Muscle of leg (tissue), 11 donors: ENCODE measurements around the gene ZNF79. TPM values are rescaled to one million over a fixed set of nuclear protein-coding genes. Genes with fewer than 3 reads are reported as not detected.

Source experiments
- DNase-seq: peaks from one replicate; pipeline ENCODE4 v3.0.0; 2013
- H3K27ac ChIP-seq: one replicate; pipeline ENCODE4 v1.5.1; 2013; ENCODE audit warnings: mild to moderate bottlenecking, low read length, control low read depth
- H3K27me3 ChIP-seq: one replicate; pipeline ENCODE4 v1.6.1; 2013; ENCODE audit warnings: low read length; ENCODE audit not compliant: control insufficient read depth, insufficient read depth
- H3K36me3 ChIP-seq: one replicate; pipeline ENCODE4 v1.6.1; 2013; ENCODE audit warnings: low read length; ENCODE audit not compliant: control insufficient read depth, insufficient read depth
- H3K4me1 ChIP-seq: one replicate; pipeline ENCODE4 v1.6.1; 2013; ENCODE audit warnings: low read length; ENCODE audit not compliant: control insufficient read depth, insufficient read depth
- H3K4me3 ChIP-seq: one replicate; pipeline ENCODE4 v1.5.1; 2013; ENCODE audit warnings: low read length, control low read depth
- H3K9me3 ChIP-seq: replicated peaks from 2 replicates; pipeline ENCODE4 v1.6.1; 2013; ENCODE audit warnings: low read depth, low read length; ENCODE audit not compliant: control insufficient read depth
- WGBS: methylation state at CpG from one replicate; pipeline ENCODE4 v1.1.5; 2013; ENCODE audit warnings: missing lambda C conversion rate; ENCODE audit not compliant: insufficient coverage; 5-methylcytosine and 5-hydroxymethylcytosine counted together
- polyA plus RNA-seq, 8 donors: library from polyadenylated mRNA; unstranded; fragments of 120-200 nt; gene quantifications; one replicate each; pipeline versions ENCODE4 v1.2.1 to v1.2.3, GENCODE V29; 2013; ENCODE audit warnings: inconsistent platforms in 1 of 8, low replicate concordance in 1 of 8; ENCODE audit not compliant: insufficient read length in 8 of 8, insufficient read depth in 1 of 8
- total RNA-seq: library from RNA; stranded (reverse); fragments of 120-200 nt; gene quantifications from one replicate; pipeline ENCODE4 v1.2.4, GENCODE V29; 2013

Gene ZNF79
- total and polyA plus RNA-seq, 9 donors: 3.4 to 7.8 (median 4.7) TPM

DNA sequence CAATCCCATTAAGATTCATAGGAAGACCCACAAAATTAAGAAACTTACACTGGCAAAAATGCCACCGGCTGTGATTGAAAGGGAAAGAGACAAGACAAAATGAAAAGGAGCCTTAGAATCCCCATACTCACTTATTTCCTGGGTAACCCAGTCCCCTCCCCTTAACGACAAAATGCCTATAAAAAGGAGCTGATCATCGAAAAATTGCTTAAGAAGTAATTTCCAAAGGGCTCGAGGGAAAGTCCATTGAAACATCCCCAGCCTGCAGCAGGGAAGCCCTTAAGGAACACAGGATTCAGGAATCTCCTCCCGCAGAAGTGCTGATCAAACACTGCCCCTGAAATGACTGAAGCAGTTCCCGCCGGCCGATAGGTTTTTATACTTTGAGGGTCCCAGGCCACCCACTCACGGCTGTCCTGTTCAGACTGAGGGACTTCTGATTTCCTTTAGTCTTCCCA lies 677 bp upstream of the ZNF79 start:
- H3K4me1 ChIP-seq: peaks cover 22% of the 10 kb centered on the region

DNA sequence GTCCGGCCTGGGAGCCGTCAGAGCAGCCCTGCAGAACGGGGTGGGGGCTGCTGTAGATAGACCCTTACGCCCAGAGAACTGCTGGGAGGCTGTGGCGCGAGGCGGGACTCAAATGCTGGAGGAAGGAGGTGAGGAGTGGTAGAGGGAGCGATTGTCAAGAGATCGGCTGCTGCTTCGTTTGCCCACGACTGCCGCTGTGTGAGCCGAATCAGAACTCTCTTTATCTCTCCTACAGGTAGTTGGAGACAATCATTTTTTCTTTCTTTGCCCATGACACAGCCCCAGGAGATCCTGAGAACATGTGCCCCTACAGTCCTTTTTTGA lies 456 bp downstream of the ZNF79 start:
- peaks cover 22% of the 10 kb centered on the region for H3K4me1 ChIP-seq
- peaks cover 7% of the 10 kb centered on the region for H3K36me3 ChIP-seq
- no peaks in the 10 kb centered on the region for H3K9me3 ChIP-seq
- H3K27me3 ChIP-seq: no peaks in the 10 kb centered on the region
- peak overlapping the region; percentile 94 for H3K27ac ChIP-seq
- 0% methylated on average over 7 of the region's 13 CpGs for WGBS
- H3K4me3 ChIP-seq: peak overlapping the region; percentile 96
- DNase-seq: no peak

More for the DNA sequence above, 677 bp upstream of the ZNF79 start:
- 0% methylated on average over 4 of the region's 9 CpGs for WGBS
- H3K27ac ChIP-seq: peak overlapping the region; percentile 94
- no peaks in the 10 kb centered on the region for H3K27me3 ChIP-seq
- no peak for DNase-seq
- no peaks in the 10 kb centered on the region for H3K9me3 ChIP-seq
- H3K36me3 ChIP-seq: peaks cover 3% of the 10 kb centered on the region
- peak overlapping the region; percentile 96 for H3K4me3 ChIP-seq

- no peak for DNase-seq
Observed at GRCh38 chr9:127426756-127427155, 2.6 kb downstream of the ZNF79 start.

DNA sequence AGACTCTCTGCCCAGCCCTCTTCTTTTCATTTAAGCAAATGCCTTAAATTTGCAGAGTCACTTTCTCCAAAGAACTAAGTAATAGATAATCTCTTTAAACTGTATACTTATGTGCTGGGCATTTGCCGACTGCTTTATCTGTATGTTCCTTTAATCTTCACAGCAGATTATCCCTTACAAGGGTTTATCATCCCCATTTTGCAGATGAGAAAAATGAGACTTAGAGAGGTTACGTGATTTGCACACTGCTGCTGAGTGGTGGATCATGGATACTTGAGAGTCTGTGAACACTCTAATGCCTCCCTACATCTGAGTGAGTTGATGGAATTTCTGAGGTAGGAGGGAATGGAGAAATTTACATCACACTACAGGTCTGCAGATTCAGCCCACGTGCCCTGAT lies 4.2 kb downstream of the ZNF79 start:
- H3K27ac ChIP-seq: no peak overlapping the region
- no peaks in the 10 kb centered on the region for H3K27me3 ChIP-seq
- no peaks in the 10 kb centered on the region for H3K9me3 ChIP-seq
- no CpG with 5 or more reads among the region's 3 CpGs for WGBS
- peaks cover 9% of the 10 kb centered on the region for H3K4me1 ChIP-seq
- no peak for DNase-seq
- H3K4me3 ChIP-seq: no peak overlapping the region
- H3K36me3 ChIP-seq: peaks cover 16% of the 10 kb centered on the region

More at GRCh38 chr9:127426756-127427155, 2.6 kb downstream of the ZNF79 start:
- Histone ChIP-seq H3K4me1 (peaks cover 22% of the 10 kb centered on the region), H3K9me3 (no peaks in the 10 kb centered on the region), H3K27me3 (no peaks in the 10 kb centered on the region), H3K27ac (no peak overlapping the region), H3K36me3 (peaks cover 12% of the 10 kb centered on the region), H3K4me3 (no peak overlapping the region)
- no CpG with 5 or more reads among the region's 2 CpGs for WGBS

- H3K9me3 ChIP-seq: no peaks in the 10 kb centered on the region
- WGBS: 100% methylated on average over 1 of the region's 8 CpGs
- peaks cover 33% of the 10 kb centered on the region for H3K36me3 ChIP-seq
- H3K4me1 ChIP-seq: peaks cover under 1% of the 10 kb centered on the region
- H3K4me3 ChIP-seq: no peak overlapping the region
- H3K27ac ChIP-seq: no peak overlapping the region
- no peaks in the 10 kb centered on the region for H3K27me3 ChIP-seq
- DNase-seq: no peak
Observed at GRCh38 chr9:127430415-127430814, 6.2 kb downstream of the ZNF79 start.

DNA sequence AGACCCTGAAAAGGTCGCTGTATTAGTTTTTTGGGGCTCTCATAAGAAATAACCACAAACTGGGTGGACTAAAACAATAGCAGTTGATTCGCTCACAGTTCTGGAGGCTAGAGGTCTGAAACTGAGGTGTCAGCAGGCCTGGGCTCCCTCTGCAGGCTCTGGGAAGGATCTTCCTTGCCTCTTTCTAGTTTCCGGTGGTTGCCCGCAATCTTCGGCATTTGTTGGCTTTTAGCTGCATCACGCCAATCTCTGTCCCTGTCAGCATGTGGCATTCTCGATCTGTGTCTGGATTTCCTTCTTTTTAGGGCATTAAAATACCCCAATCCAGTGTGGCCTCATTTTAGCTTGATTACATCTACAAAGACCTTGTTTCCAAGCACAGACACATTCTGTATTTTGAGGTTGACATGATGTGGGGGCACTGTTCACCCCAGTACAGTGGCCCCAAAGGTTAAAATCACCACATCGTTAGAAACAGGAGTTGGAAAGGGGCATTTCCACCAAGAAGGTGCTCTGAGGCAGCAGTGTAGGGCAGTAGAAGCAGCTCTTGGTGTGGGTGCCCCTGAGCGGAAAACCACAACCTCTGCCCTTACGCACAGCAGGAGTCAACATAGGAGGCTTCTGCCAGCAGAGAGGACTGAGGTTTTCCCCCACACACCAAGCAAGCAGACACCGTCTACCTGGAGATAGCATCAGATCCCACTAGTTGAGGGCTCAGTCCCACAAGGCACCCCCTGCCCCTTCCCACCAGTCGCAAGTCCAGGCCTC lies 13.5 kb downstream of the ZNF79 start:
- H3K9me3 ChIP-seq: no peaks in the 10 kb centered on the region
- H3K27me3 ChIP-seq: no peaks in the 10 kb centered on the region
- no peak overlapping the region for H3K4me3 ChIP-seq
- DNase-seq: no peak
- 93% methylated on average over 8 of the region's 12 CpGs for WGBS
- H3K4me1 ChIP-seq: no peaks in the 10 kb centered on the region
- no peak overlapping the region for H3K27ac ChIP-seq
- peaks cover 75% of the 10 kb centered on the region for H3K36me3 ChIP-seq

- peaks cover 75% of the 10 kb centered on the region for H3K36me3 ChIP-seq
- H3K27me3 ChIP-seq: no peaks in the 10 kb centered on the region
- H3K4me3 ChIP-seq: no peak overlapping the region
- H3K9me3 ChIP-seq: no peaks in the 10 kb centered on the region
- WGBS: 84% methylated on average over 6 of the region's 9 CpGs
- H3K4me1 ChIP-seq: no peaks in the 10 kb centered on the region
- DNase-seq: no peak
- H3K27ac ChIP-seq: no peak overlapping the region
Observed at GRCh38 chr9:127438394-127438793, 14.2 kb downstream of the ZNF79 start.

- no peaks in the 10 kb centered on the region for H3K27me3 ChIP-seq
- peak overlapping the region; percentile 21 for H3K27ac ChIP-seq
- H3K36me3 ChIP-seq: peaks cover 82% of the 10 kb centered on the region
- no peak for DNase-seq
- H3K9me3 ChIP-seq: no peaks in the 10 kb centered on the region
- WGBS: 87% methylated on average over 9 of the region's 17 CpGs
- peaks cover 11% of the 10 kb centered on the region for H3K4me1 ChIP-seq
- H3K4me3 ChIP-seq: no peak overlapping the region
Observed at GRCh38 chr9:127444283-127444920, 20.2 kb downstream of the ZNF79 start.

DNA sequence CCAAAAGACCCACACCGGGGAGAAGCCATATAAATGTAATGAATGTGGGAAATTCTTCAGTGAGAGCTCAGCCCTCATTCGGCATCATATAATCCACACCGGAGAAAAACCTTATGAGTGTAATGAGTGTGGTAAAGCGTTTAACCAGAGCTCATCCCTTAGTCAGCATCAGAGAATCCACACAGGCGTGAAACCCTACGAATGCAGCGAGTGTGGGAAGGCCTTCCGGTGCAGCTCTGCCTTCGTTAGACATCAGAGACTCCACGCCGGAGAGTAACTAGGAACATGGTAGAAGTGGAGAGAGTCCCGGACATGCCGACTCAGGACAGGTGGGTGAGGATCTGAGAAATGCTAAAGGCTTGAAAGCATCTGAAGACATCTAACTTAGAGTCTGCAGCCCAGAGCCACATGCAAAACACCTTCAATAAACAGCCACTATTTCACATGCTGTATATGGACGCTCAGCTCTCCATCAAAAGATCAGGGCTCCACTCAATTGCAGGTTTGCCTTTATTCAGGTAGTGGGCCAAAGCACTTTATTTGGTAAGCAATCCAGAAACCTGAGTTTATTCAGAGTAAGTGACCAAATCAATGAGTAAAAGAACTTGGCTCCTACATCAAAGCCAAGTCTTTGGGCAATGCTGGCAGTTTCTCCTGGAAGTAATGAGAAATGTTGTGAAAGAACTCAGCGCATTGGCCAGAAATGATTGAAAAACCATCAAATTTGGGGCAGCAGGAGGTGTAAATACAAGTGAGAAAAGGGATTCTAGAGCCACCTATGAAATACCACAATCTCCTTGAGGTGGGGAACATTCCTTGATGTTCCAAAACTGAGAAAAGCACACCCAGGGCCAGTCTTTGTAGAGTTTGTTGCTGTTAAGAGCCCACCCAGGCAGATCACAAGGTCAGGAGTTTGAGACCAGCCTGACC lies 21.0 kb downstream of the ZNF79 start:
- Histone ChIP-seq H3K27ac (no peak overlapping the region), H3K4me3 (no peak overlapping the region), H3K4me1 (peaks cover 19% of the 10 kb centered on the region), H3K36me3 (peaks cover 84% of the 10 kb centered on the region), H3K9me3 (no peaks in the 10 kb centered on the region), H3K27me3 (no peaks in the 10 kb centered on the region)
- WGBS: 97% methylated on average over 8 of the region's 15 CpGs
- DNase-seq: no peak
